WI38 (cell line): Measurements from ENCODE around the gene SPATA2.

Experiments
- H3K4me3 ChIP-seq: 2 replicates; pipeline ENCODE4 v1.5.1; 2011; ENCODE audit warnings: low read depth, mild to moderate bottlenecking, control low read depth, low read length
- TF ChIP-seq, protein P1 (sequence below): IDR thresholded peaks from 2 replicates; pipeline ENCODE4 v1.5.1; 2012; ENCODE audit warnings: low read depth, mild to moderate bottlenecking, control low read depth, low read length

Gene SPATA2

DNA sequence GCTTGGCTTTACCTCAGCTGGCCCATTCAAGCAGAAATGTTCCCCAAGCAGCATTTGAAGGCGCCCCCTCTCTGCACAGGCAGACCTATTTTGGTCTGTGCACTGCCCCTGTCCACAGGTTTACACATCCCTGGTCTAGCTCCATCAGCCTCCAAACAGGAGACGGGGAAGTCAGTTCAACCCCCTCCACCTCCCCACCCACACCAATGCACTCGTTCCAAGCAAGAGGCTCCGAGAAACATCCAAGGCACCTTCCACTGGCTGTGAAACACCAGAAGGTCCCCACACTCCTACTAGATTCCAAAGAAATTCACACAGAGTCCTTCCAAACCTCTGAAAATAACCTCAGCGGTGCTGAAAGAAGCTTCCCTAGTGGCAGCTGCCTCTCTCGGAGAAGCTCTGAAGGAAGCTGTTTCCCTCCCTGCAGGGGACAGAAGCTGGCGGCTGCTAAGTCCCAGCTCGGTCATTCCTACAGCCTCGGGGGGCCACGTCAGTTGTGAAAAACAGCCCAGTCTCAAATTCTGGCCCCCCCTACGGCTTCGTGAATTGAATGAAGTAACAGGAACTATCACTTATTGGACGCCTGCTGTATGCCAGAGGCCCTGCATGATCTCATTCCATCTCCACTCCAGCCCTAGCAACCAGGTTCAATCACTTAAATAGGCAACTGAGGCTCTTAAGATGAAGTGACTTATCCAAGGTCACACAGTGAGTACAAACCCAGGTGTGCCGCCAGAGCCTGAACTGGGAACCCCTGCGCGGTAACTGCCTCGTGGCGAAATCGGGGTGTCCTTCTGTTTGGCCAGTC, 815 bp downstream of the SPATA2 start:
- H3K4me3 ChIP-seq, result peak overlapping the region; percentile 92
- TF ChIP-seq, protein P1, sequence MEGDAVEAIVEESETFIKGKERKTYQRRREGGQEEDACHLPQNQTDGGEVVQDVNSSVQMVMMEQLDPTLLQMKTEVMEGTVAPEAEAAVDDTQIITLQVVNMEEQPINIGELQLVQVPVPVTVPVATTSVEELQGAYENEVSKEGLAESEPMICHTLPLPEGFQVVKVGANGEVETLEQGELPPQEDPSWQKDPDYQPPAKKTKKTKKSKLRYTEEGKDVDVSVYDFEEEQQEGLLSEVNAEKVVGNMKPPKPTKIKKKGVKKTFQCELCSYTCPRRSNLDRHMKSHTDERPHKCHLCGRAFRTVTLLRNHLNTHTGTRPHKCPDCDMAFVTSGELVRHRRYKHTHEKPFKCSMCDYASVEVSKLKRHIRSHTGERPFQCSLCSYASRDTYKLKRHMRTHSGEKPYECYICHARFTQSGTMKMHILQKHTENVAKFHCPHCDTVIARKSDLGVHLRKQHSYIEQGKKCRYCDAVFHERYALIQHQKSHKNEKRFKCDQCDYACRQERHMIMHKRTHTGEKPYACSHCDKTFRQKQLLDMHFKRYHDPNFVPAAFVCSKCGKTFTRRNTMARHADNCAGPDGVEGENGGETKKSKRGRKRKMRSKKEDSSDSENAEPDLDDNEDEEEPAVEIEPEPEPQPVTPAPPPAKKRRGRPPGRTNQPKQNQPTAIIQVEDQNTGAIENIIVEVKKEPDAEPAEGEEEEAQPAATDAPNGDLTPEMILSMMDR, result no peak

DNA sequence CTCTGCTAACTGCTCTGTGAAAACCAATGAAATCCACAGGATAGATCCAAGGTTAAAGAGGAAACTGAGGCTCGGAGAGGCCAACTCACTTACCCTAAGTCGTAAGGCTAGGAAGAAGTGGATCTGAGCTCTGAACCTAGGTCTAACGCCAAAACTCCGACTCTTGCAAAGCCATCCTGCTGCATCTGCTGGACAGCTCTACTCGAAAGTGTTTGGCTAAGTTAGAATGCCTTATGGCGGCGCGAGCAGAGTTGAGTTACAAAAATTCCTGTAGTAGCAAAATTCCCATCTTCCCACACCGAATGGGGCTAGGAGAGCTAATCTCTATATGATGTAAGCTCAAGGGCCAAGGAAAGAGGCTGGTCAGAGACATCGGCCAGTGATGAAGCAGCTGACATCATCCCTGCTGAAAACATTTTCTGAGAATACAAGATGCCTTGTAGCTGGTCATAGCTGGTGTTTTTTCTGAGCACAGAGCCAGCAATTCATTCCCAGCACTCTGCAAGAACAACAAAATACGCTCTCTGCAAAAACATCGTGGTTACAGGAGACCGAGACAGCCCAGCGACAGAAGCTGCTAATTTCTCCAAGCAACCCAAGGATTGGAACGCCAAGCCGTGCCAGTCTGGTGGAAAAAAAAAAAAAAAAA, 1.8 kb downstream of the SPATA2 start:
- H3K4me3 ChIP-seq, result no peak overlapping the region; the same call in 1 of the 2 replicates
- TF ChIP-seq, protein P1, result no peak

DNA sequence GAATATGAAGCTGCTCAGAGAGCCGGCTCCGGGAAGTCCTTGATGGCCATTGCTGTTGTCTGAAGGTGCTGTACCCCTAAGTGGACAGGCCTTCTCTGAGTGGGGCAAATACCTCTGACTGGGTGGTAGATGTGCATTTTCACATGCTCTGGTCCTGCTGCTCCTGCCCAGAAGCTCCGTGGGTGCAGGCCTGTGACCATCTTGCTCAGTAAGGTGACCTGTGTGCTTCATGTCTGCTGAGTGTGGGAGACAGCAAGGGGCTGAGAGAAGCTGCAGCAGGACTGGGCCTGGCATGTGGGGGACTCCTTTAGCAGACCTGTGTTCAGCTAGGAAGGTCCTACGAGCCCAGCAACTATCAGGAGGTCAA, 5.0 kb downstream of the SPATA2 start:
- TF ChIP-seq, protein P1, result no peak
- no peak overlapping the region for H3K4me3 ChIP-seq

DNA sequence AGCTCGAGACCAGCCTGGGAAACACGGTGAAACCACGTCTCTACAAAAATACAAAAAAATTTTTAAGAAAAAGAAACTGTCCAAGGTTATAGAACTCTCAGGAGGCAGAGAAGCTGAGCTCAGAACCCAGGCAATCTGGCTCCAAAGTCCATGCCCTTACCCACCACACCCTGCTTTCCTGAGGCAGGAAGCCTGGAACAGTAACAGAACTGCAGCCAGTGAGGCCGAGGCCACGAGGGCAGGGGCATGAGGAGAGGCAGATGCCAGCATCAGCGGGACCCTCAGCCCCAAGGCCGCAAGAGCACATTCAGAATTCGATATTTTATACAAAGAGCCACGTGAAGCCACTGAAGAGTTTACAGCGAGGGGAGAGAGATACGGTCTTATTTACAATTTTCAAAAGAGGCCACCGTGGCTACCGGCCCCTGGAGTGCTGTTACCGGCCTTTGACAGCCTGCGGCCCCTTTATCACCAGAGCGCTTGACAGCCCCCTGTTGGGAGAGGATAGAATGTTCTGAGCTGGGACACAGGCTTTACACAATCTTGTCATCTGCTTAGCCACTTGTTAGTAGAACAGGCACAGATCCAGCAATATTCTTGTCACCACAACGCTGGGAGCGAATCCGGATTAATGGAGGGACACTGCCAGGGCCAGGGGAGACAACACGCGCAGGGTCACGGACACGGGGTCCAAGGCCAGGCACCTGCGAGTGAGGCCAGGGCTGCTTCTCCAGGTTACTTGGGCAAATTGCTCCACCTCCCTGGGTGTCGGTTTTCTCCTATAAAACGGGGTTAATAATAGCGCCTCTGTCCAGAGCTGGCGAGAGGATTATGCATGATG, 5.6 kb downstream of the SPATA2 start:
- TF ChIP-seq, protein P1, result no peak
- H3K4me3 ChIP-seq, result no peak overlapping the region

DNA sequence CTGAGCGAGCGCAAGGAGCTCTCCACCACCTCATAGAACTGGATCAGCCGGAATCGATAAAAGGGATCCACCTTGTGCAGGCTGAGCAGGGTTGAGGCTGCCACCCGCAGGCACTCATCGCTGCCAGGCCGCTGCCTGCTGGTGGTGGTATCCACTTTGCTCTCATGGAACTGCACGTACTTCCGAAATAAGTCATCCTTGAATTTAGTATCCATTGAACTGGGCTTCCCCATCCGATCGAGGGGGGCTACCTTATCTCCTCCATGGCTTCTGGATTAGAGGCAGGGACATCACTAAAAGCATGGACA, 7.1 kb downstream of the SPATA2 start:
- TF ChIP-seq, protein P1, result no peak
- H3K4me3 ChIP-seq, result no peak overlapping the region

DNA sequence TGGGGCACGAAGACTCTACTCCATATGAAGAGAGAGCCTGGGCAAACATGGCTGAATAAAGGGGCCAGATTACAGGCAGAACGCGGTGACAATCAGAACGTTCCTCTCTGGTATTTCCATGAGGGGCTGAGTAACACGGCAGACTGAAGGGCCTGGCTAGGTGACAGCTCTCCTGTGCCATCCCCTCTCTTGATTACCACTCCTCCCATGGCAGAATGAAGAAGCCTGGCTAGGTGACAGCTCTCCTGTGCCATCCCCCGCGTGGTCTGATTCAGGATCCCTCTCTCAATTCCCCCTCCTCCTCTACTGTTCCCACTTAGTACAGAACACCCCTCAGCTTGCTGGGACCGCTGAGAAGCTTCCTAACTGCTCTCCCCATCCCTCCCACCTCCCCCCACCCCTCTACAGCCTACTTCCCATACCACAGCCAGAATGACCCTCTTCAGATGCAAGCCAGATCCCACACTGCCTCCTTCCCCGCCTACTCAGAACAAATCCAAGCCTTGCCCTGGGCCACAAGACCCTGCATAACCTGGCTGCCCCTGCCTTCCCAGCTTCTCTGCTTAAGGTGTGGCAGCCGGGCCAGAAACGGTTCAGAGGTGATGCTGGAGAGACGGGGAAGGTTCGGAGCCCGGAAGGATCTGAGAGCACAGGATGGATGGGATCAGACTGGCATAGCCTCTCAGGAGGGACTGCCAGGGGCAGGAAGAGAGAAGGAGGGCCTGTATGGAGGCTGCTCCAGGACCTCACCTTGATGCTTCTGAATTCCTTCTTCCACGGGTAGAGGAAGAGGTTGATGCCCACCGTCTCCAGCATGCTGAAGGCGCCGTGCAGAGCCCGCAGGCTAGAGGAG, 7.7 kb downstream of the SPATA2 start:
- H3K4me3 ChIP-seq, result no peak overlapping the region
- TF ChIP-seq, protein P1, result no peak
